Measurements from ENCODE around the gene GMEB1.
"Not testable (repeated sequence)": the region's sequence is repeated elsewhere in the genome, so short reads cannot be mapped to it uniquely, and the experiment has no call there.

DNA sequence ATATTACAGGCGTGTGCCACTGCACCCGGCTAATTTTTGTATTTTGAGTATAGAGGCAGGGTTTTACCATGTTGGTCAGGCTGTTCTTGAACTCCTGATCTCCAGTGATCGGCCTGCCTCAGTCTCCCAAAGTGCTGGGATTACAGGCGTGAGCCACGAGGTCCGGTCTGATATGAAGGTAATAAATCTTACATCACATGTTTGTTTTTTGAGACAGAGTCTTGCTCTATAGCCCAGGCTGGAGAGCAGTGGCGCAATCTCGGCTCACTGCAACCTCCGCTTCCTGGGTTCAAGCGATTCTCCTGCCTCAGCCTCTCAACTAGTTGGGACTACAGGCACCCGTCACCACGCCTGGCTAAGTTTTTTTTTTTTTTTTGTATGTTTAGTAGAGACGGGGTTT is 15.5 kb upstream of the GMEB1 start:
- not testable (repeated sequence) for TF ChIP-seq GABPA (IDR thresholded peaks at IDR 0.05; ENCODE audit: low read depth); CTCF (IDR thresholded peaks at IDR 0.05; ENCODE audit: insufficient read depth, low read length); POLR2AphosphoS5 (IDR thresholded peaks at IDR 0.05; ENCODE audit: low read depth)

All from HL-60 (cell line).